CD4-positive, alpha-beta T cell treated with Interleukin-12 subunit alpha and Interleukin-12 subunit beta, for 1 hour (primary cell): ENCODE results near the gene SMIM13.

Experiments used
- DNase-seq: peaks from one replicate; pipeline ENCODE4 v3.0.0-alpha.2; 2020

SMIM13 gene

DNA sequence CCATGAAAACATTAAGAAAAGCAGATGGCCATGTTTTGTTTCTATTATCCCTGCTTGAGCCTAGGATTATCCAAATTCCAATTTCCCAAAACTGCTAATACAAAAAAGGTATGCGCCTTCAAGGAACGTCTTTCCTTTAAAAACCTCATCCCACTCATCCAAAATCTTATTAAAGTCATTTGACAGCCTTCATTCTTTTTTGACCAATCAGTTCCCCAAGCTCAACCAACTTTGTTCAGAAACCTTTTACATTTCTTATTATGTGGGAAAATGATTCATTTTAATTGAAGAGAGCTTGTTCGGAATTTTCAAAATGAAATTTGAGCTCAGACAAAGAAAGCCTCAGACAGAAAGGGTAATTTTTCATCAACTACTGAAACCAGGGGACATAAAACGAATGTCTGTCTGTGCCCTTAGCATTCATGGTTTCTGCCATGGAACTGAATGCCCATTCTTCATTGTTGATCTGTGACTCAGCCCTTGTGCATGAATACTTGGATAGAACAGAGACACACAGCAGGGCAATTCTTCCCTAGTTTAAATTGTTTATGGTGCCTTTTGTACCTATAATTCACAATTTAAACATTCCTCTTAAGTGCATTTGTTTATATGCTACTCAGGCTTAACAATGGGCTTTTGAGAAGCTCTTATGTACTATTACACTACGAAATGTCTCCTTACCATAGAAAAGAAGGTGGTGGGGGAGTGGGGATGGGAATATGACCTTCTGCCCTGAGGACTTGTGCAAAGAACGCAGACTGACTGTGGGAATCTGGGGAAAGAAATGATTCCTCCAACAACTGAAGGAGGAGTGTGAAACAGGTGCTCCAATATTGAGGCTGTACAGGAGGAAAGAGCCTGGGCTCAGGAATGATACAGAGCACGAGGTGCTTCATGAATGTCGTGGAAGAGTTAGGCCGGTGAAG lies 67.7 kb downstream of the SMIM13 start:
- no peak for DNase-seq

DNA sequence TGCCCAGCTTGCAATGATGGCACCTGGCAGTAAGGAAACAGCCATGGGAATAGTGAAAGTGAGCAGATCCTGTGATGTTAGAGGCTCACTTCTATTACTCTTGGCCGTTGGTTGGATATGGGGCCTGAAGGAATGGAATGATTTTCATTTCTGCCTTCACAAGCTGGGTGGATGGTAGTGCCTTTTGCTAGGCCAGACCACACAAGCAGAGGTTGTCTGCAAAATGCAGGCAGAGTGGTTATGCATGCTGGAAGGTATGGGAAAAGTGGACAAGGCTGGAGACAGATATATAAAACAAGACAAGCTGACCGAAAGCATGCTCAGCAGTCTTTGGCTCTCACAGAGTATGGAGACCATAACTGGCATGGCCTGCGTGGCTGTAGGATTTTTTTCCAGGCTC lies 68.6 kb downstream of the SMIM13 start:
- DNase-seq = no peak

DNA sequence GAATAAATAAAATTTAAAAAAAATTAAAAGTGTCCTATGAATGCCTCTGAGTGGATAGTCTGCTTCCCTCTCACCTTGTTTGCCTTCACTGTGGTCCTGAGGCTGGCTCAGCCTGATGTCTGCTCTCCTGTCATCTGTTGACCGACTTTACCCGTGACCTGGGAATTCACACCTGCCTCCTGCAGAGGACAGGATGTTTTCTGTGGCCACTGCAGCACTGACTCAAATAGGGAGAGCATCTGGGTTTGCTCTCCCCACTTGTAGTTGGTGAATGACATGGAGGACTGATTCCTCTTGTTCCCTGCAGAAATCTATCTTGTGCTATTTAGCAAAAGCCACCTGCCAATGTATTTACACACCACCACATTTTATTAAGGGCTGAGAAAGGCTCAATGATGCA lies 70.3 kb downstream of the SMIM13 start:
- DNase-seq = no peak

DNA sequence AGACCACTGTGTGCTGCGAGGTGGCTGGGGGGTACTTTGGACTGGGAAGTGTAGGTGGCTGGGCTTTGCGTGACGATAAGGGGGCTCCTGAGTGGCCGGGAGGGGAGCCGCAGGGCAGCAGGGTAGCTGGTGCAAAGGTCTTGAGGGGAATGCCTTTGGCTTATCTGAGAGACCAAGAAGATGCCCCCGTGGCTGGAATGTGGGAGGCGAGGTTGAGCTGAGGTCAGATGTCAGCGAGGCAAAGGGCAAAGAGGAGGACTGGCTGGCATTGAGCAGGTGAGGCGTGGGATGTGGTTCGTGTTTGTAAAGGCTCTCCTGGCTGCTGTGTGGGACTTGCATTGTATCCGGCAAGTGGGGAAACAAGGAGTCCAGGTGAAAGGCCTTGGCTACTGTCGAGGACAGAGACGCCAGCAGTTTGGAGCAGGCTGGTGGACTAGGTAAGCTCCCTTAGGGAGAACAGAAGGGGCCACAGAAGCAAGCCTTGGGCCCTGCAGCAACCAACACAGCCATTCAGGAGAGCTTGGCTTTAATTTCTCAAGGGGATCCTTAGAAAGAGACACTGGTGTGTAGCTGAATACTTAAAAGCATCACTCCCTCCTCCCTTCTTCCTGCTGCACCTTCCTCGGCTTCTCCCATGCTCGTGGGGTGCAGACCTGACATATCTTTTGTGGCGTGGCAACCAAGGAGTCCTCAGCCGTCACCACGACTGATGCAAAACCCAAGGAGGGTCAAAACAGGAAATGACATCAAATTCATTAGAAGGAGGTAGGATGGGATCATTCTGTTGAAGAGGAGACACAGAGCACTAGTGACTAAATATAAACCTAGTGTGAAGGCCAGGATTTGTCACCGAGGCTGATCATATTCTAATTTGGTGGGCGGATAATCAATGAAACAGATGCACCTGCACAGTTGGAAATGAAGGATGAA lies 71.3 kb downstream of the SMIM13 start:
- no peak for DNase-seq

DNA sequence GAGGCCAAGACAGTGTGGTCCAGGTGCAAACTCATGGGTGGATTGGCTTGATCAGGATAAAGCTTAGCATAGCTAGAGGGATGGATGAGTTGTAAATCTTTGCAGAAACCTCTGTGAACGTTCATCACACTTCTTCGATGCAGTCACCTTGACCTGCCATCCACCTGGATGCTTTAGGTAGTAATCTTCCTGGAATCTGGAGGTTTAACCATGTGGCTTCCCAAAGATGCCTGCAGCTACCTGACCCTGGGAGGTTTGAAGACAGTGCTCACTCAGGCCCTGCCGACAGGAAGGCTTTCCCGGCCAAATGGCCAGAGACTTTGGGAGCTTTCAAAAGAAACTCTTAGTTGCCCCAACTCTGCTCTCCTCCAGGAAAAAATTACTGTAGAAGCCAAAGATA lies 73.3 kb downstream of the SMIM13 start:
- DNase-seq = no peak

DNA sequence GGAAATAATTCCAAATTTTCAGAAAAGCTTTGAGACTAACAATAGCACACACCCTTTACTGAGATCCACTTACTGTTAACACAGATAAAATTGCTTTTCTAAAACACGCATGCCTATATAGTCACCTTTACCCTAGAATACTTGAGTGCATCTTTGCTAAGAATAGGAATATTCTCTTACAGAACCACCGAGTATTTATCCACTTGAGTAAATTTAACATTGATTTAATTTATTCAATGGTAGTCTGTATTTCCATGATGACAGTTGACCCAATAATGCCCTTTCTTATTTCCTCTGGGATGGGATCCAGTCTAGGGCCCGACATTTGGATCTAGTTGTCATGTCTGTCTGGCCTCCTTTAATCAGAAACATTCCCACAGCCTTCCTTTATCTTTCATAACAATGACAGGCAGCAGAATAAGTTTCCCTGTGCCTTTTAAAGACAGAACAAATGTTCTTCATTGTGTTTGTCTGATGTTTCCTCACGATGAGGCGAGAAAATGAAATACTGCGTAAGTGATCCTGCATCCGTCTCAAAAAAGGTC lies 74.5 kb downstream of the SMIM13 start:
- no peak for DNase-seq

DNA sequence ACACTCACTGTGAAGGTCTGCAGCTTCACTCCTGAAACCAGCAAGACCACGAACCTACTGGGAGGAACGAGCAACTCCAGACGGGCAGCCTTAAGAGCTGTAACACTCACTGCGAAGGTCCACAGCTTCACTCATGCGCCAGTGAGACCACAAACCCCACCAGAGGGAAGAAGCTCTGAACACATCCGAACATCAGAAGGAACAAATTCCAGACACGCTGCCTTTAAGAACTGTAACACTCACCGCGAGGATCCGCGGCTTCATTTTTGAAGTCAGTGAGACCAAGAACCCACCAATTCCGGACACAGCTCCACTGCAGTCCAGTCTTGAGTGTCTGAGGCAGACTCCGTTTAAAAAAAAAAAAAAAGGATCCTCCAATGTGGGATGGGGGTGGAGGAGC lies 78.3 kb downstream of the SMIM13 start:
- no peak for DNase-seq

DNA sequence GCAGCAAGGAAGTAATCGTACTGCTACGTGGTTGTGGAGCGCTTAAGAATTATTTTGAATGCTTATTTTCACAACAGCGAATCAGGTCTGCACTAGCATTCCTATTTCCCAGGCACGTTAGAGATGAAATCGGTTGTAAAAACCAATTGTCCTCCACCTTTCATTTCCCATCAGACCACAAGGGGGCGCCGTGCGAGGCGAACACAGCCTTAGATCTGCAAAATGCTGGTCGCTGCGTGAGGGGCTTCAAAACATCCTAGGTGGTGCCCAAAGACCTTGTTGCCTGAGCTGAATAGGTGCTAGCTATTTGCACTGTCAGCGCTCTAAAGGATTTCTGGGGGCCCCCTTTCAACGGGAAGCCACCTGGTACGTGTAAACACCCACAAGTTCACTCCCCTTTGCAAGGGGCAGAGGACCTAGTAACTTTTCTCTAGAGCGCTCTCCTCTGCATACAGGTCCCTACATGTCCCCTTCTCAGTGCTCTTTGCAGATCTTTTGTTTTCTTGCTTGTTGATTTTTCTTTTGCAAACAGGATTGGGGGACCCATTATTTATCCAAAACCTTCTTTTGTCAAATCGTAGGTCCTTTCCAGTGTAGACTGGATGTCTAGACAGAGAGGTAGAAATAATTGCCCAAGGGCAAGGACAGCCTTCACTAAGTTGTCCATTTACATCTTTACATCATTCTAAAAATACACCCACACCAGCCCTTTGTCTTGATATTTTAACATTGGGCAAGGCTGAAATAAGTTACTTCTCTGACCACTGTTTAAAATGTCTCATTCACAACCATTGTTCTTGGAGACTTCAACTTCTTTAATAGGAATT lies 79.1 kb downstream of the SMIM13 start:
- DNase-seq = peak; percentile 74

DNA sequence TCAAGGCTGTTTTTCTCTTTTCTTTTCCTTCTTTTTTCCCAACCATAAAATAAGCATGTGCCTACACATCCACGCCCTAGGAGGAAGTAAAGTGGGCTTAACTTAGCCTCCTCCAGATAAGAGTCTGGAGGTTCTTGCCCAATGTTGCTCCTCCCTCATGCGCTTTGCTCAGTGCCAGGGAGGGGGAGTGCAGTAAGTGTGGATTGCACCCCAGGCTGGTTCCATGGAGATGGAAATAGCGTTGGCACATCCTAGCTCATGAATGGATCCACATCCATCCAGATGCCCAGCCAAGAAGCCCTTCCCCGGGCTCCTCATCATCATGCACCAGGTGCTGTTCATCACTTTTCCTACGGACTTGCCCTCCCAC lies 80.6 kb downstream of the SMIM13 start:
- no peak for DNase-seq

DNA sequence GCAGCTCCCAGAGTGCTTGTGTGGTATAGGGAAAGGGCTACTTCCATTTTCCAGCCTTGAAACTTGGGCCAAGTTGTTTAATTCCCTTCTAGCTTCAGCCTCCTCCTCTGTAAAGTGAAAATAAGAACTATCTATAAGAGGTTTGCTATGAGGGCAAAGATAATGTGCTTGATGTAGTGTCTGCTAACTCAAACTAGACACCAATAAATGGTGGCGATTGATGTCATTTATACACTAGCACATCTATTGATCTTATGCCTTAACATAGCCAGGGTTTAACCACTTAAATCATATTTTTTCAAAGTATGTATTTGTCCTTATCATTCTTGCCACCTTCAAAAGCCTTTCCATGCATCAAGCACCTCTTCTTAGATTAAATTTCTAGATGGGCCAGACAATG lies 83.6 kb downstream of the SMIM13 start:
- DNase-seq = no peak

DNA sequence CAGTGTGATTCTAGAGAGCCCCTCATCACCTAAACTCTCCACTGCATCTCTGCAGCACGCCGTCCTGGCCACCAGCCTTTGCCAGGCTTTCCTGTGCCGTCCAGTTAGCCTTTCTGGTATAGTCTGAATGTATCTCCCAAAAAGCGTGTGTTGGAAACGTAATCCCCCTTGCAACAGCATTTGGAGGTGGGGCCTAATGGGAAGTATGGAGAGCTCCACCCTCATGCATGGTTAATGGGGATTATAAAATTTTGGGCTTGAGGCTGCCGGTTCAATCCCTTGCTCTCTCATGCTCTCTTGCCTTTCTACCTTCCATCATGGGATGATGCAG lies 85.4 kb downstream of the SMIM13 start:
- no peak for DNase-seq

DNA sequence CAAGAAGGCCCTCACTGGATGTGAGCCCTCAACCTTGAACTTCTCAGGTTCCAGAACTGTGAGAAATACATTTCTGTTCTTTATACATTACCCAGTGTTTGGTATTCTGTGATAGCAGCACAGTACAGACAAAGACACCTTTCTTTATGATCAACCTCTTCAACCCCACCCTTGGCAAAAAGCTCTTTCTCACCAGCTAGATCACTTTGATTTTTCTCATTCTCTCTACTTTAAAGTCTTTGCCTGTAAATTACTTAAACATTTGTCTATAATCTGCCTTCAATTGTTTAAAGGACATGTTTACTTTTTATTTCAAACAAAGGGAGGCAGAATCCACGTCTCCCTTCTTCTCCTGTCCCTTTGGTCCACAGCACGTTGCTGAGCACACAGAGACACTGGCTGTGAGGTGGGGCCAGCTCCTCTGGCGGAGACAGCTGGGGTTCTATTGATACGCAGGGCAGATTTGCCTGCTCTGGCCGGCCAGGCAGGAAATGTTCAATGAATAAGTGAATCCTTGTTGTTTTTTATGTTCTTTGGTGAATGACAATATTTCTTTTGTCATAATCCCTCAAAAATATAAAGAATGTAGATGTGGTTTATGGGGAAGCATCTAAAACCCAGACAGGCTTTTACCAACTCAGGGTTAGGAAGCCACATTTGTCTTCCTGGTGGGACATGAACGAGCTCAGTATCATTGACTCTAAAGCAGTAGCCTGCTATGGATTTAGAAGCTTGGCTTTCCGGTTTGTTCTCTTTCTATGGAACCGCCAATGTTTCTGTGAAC lies 86.0 kb downstream of the SMIM13 start:
- DNase-seq = no peak

DNA sequence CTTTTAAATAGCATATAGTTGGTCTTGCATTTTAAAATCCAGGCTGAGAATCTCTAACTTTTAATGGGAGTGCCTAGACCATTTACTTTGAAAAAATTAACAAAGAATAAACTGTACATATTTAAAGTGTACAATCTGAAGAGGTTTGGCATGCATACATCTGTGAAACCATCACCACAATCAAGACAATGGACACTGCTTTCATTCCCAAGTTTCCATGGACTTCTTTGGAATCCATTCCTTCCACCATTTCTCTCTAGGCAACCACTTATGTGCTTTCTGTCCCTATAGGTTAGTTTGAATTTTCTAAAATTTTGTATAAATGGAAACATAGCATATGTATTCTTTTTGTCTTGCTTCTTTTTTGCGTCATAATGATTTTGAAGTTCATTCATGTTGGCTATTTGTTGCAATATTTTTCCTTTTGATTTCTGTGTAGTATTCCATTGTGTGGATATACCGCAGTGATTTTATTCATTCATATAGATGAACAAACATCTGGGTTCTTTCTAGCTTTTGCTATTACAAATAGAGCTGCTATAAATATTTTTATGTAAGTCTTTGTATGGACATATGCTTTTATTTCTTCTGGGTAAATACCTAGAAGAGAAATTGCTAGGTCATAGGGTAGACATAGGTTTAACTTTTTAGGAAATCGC lies 88.0 kb downstream of the SMIM13 start:
- DNase-seq = no peak

DNA sequence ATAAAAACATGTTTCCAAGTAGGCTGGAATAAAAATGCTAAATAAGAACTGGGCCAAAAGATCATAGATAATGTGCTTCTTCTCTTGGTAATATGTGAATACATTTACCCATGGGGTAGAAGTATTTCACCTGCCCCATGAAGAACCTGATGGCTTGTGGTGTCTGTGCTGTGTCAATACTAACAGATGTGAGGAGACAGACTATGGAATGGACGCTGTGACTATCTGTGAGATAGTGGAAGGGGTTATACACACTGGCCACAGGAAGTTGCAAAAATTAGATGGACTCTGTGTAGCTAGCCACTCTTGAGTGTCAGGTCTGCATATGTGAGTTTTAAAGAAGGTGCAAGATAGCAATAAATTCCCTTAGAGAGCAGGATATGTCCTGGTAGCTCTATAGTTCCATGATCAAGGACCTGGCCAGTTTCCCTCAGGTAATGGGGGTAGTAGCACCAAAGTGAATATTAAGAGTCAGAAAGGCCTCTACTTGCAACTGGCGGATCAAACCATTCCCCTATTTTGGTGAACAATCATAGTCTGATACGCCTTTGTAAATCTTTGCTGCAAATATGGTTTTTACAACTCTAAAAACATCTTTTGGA lies 90.2 kb downstream of the SMIM13 start:
- DNase-seq = no peak

DNA sequence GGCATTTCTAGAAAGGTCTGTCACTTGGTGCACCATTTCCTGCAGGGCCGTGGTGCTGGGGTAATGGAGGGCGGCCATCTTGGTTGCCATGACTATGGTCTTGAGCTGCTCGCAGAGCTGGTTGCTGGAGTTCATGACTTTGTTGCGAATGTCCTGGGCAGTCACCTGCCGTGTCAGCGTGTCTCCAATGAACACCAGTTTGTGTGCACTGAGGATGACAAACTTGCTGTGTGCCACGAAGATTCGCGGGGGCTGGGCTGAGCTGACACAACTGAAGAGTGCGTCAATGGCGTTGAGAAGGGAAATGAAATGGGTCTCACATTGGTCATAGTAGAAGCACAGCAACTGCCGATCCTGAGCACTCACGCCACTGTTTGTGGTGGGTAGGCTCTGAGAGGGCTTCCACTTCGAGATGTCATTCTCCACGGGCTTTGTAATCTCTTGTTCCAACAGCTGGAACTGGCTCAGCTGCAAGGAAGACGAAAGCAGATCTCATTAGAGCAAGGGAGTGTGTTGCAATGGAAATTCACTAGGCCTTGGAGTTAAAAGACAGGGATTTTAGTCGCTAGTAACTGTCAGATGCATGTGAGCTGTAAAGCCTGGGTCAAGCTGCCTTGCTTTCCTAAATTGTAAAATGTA lies 91.7 kb downstream of the SMIM13 start:
- no peak for DNase-seq

DNA sequence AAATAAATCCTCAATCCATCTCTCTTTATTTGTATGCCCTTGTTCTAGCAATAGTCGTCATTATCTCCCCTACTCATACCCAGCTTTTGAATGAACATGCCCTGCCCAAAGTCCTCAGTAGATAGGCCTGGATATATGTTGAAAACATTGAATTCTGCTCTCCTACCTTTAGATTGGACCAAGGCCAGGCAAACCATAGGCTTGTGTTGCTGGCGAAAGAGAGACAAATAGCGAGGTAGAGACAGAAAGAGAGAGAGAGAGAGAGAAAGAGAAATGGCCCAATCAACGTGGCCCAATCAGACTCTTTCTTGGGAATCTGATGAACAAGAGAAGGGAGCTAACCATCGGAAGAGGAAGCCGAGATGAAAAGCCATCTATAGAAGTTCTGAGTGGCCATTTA lies 93.7 kb downstream of the SMIM13 start:
- no peak for DNase-seq
